Adrenal gland (tissue), 19 donors: Measurements from ENCODE around the gene SETBP1. TPM values are rescaled to one million over a fixed set of nuclear protein-coding genes. Genes with fewer than 3 reads are reported as not detected.

Source experiments
- DNase-seq, 7 donors: peaks; one replicate each; pipeline ENCODE4 v3.0.0-alpha.2; 2019 to 2020
- H3K27ac ChIP-seq, 5 donors: fragments of 200-600 bp; sonication (generic) in 4 of 5; 1 replicate in 3 of 5; 2 replicates in 2 of 5; pipeline versions ENCODE4 v1.5.1 to v1.8.0; 2016 to 2020; ENCODE audit warnings: mild to moderate bottlenecking in 1 of 5
- H3K27me3 ChIP-seq: fragments of 200-600 bp; 2 replicates; pipeline ENCODE4 v1.8.0; 2021
- H3K36me3 ChIP-seq, 2 donors: fragments of 200-600 bp; replicated peaks in 1 of 2; 1 replicate in 1 of 2; 2 replicates in 1 of 2; pipeline versions ENCODE4 v1.5.1 to v1.8.0; 2018 to 2022
- H3K4me1 ChIP-seq, 2 donors: fragments of 200-600 bp; replicated peaks in 1 of 2; 1 replicate in 1 of 2; 2 replicates in 1 of 2; pipeline versions ENCODE4 v1.5.1 to v1.8.0; 2018 to 2021
- H3K4me3 ChIP-seq, 4 donors: fragments of 200-600 bp; sonication (generic) in 3 of 4; one replicate each; pipeline ENCODE4 v1.5.1; 2016 to 2018
- H3K9me3 ChIP-seq, 3 donors: fragments of 200-600 bp; sonication (generic) in 1 of 3; replicated peaks in 1 of 3; 1 replicate in 2 of 3; 2 replicates in 1 of 3; pipeline versions ENCODE4 v1.5.1 to v1.8.0; 2016 to 2021
- CTCF ChIP-seq, 6 experiments: fragments of 450-650 bp in 4 of 6; fragments of 200-600 bp in 2 of 6; sonication (generic) in 1 of 6; IDR thresholded peaks; 1 replicate in 5 of 6; 2 replicates in 1 of 6; pipeline versions ENCODE4 v1.5.1 to v1.8.0; 2016 to 2021; ENCODE audit warnings: antibody characterized with exemption in 6 of 6, mild to moderate bottlenecking in 2 of 6, moderate library complexity in 1 of 6
- POLR2A ChIP-seq, 2 donors: fragments of 450-650 bp; IDR thresholded peaks; one replicate each; pipeline ENCODE4 v1.6.1; 2017; ENCODE audit warnings: antibody characterized with exemption in 2 of 2, mild to moderate bottlenecking in 2 of 2, moderate library complexity in 1 of 2
- WGBS, 4 donors: extraction: QIAGEN DNeasy Blood & Tissue Kit in 2 of 4; methylation state at CpG; one replicate each; pipeline versions ENCODE4 v1.1.5 to v1.1.7; 2013 to 2017; 5-methylcytosine and 5-hydroxymethylcytosine counted together
- intact Hi-C, 2 donors: fragments of 100-400 bp; cut with DNase I; formaldehyde crosslinking; loops; one replicate each; pipeline versions ENCODE4 v1.14.1 to v1.15.0; 2022 to 2023
- long read RNA-seq, 10 donors: library from polyadenylated mRNA in 3 of 10; unstranded in 2 of 10; stranded (forward) in 1 of 10; transcript quantifications; one replicate each; pipeline ENCODE4 v2.0.0 and lab custom pipeline, GENCODE V29; 2021 to 2026
- polyA plus RNA-seq, 3 donors: library from polyadenylated mRNA; stranded (reverse); fragments of 200-250 nt in 2 of 3; fragments of 350-450 nt in 1 of 3; fragmentation: Illumina TruSeq in 1 of 3; extraction: RNeasy Lipid Tissue Mini Kit (QIAGEN cat#74804) in 1 of 3; gene quantifications; one replicate each; pipeline ENCODE4 v1.2.3, GENCODE V29; 2013 to 2014
- total RNA-seq, 9 donors: library from RNA; depleted of rRNA in 4 of 9; stranded (reverse); fragments of >200 nt in 4 of 9; fragments of 120-200 nt in 1 of 9; fragmentation: NEBNext Ultra II Directional in 1 of 9; extraction: Animal tissue kit (Norgen Biotek cat#: 25700) in 1 of 9; gene quantifications; one replicate each; pipeline versions ENCODE4 v1.1.0 to v1.2.4, GENCODE V29; 2013 to 2023
- donor health status: healthy with polysubstance abuse.
- donor health status: Bipolar disorder and iron deficiency.
- donor health status: DM: yes; HTN: yes; CAD: no.
- donor health status: DM: no; HTN: no; CAD: no.
- donor health status: DM: no; HTN: no; CAD: no.
- donor health status: DM: yes; HTN: yes; CAD: no.

SETBP1 gene
- total RNA-seq = 10 to 100 TPM in 5 of 9 donors, 1 to 10 TPM in 4; 5.0 to 18.0 (median 11.2) TPM
- polyA plus RNA-seq = 1 to 10 TPM; 1.2 to 2.8 (median 2.6) TPM
- long read RNA-seq, donor 1 = 0 reads
- long read RNA-seq, donor 2 = 0 reads
- long read RNA-seq, donor 3 = 0 reads
- long read RNA-seq, donor 4, partial matches to known transcripts = 0 of 1 reads
- long read RNA-seq, donor 4, other reads (novel, unspliced or antisense) = 1 of 1 reads
- long read RNA-seq, donor 5 = 0 reads
- long read RNA-seq, donor 6, partial matches to known transcripts = 1 of 2 reads
- long read RNA-seq, donor 6, other reads (novel, unspliced or antisense) = 1 of 2 reads
- long read RNA-seq, donor 7 = 0 reads
- long read RNA-seq, donor 8 = 0 reads
- long read RNA-seq, donor 9 = 0 reads
- long read RNA-seq, donor 10 = 0 reads

GRCh38 chr18:44680273-44681075 lies at the start of gene SETBP1:
Gene SETBP1, plus strand, starts transcription at chr18:44680888. Its CDS starts 20,459 bp downstream, at chr18:44701347.
- Histone ChIP-seq H3K4me3 (peak within 1 kb of the TSS in 2 of 4 donors; percentile 25 to 56), H3K27me3 (no peaks in the 10 kb centered on the region), H3K4me1 (no peaks in the 10 kb centered on the region), H3K36me3 (no peaks in the 10 kb centered on the region), H3K9me3 (no peaks in the 10 kb centered on the region), H3K27ac (peak within 1 kb of the TSS in 3 of 5 donors; percentile 26 to 88 (median 73))
- intact Hi-C loops = no loop called here
- WGBS, 4 donors = 0% methylated on average over 4 to 64 of the region's 64 CpGs
- TF ChIP-seq CTCF (IDR thresholded peaks at IDR 0.05) (no peak), POLR2A (IDR thresholded peaks at IDR 0.05) (no peak)
- peak; percentile 12 to 67 (median 29) for DNase-seq

GRCh38 chr18:44632469-44633145 lies 48.1 kb upstream of the SETBP1 start:
- H3K4me1 ChIP-seq = no peaks in the 10 kb centered on the region
- no peak overlapping the region for H3K4me3 ChIP-seq
- H3K27me3 ChIP-seq = no peaks in the 10 kb centered on the region
- WGBS, 4 donors = 76 to 82% (median 82%) methylated on average over 3 of the region's 3 CpGs
- intact Hi-C loops = no loop called here
- DNase-seq = no peak
- no peaks in the 10 kb centered on the region for H3K9me3 ChIP-seq
- H3K27ac ChIP-seq = no peak overlapping the region
- H3K36me3 ChIP-seq = no peaks in the 10 kb centered on the region
- no peak for TF ChIP-seq CTCF (IDR thresholded peaks at IDR 0.05)
- TF ChIP-seq POLR2A (IDR thresholded peaks at IDR 0.05) = no peak

- no peak for DNase-seq
- no peak overlapping the region for H3K4me3 ChIP-seq
- H3K27me3 ChIP-seq = no peaks in the 10 kb centered on the region
- 62 to 84% (median 83%) methylated on average over 3 of the region's 3 CpGs for WGBS, 4 donors
- H3K9me3 ChIP-seq = no peaks in the 10 kb centered on the region
- TF ChIP-seq POLR2A (IDR thresholded peaks at IDR 0.05) = no peak
- TF ChIP-seq CTCF (IDR thresholded peaks at IDR 0.05) = no peak
- no peaks in the 10 kb centered on the region for H3K4me1 ChIP-seq
- intact Hi-C loops = no loop called here
- no peaks in the 10 kb centered on the region for H3K36me3 ChIP-seq
- H3K27ac ChIP-seq = no peak overlapping the region
Observed at GRCh38 chr18:44635546-44635945, 45.1 kb upstream of the SETBP1 start.

- Histone ChIP-seq H3K4me1 (no peaks in the 10 kb centered on the region), H3K9me3 (no peaks in the 10 kb centered on the region), H3K27me3 (no peaks in the 10 kb centered on the region), H3K27ac (no peak overlapping the region), H3K36me3 (no peaks in the 10 kb centered on the region), H3K4me3 (no peak overlapping the region)
- TF ChIP-seq POLR2A (IDR thresholded peaks at IDR 0.05) (no peak), CTCF (IDR thresholded peaks at IDR 0.05) (no peak)
- intact Hi-C loops = no loop called here
- no peak for DNase-seq
Observed at GRCh38 chr18:44636241-44636640, 44.4 kb upstream of the SETBP1 start.
